Measurements from ENCODE around the gene PCDHGA12.
A peak's percentile ranks its signal among the peaks of the same experiment; 100 is the strongest.
"Not testable (repeated sequence)": the region's sequence is repeated elsewhere in the genome, so short reads cannot be mapped to it uniquely, and the experiment has no call there.

Gene PCDHGA12

DNA sequence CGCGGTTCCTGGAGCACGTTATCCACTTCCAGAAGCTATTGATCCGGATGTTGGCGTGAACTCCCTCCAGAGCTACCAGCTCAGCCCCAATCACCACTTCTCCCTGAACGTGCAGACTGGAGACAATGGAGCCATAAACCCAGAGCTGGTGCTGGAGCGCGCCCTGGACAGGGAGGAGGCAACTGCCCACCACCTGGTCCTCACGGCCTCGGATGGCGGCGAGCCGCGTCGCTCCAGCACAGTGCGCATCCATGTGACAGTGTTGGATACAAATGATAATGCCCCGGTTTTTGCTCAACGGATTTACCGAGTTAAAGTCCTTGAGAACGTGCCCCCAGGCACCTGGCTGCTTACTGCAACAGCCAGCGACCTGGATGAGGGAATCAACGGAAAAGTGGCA, 26.9 kb upstream of the PCDHGA12 start:
- DNase-seq: no peak
- in situ Hi-C loops (cut with MboI; ENCODE audit: low pct_unique_long_range_greater_than_20kb, low sequenced_read_pairs): no loop called here

DNA sequence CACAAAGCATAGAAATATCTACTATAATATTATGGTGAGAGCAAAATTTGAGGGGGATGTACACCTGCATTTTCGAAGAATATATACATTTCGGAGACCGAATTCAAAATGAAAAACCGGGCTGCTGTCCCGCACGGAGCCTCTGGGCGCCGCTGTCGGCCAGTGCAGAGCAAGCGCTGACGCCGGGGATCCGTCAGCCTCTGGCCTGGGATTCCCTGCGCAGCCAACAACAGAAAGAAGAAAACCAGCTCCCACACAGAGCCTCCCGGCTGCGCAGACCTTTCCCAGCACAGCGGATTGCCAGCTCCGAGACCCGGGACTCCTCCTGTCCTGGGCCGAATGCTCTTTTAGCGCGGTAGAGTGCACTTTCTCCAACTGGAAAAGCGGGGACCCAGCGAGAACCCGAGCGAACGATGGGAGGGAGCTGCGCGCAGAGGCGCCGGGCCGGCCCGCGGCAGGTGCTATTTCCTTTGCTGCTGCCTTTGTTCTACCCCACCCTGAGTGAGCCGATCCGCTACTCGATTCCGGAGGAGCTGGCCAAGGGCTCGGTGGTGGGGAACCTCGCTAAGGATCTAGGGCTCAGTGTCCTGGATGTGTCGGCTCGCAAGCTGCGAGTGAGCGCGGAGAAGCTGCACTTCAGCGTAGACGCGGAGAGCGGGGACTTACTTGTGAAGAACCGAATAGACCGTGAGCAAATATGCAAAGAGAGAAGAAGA, 22.4 kb upstream of the PCDHGA12 start, which contains the start of gene PCDHGB6:
TSS of gene PCDHGB6 (plus strand) at position 232 of the 716 bp plus-strand sequence. CDS start at position 414, 182 bp downstream.
- in situ Hi-C loops (cut with MboI; ENCODE audit: low pct_unique_long_range_greater_than_20kb, low sequenced_read_pairs); DNase-seq: not testable (repeated sequence)

DNA sequence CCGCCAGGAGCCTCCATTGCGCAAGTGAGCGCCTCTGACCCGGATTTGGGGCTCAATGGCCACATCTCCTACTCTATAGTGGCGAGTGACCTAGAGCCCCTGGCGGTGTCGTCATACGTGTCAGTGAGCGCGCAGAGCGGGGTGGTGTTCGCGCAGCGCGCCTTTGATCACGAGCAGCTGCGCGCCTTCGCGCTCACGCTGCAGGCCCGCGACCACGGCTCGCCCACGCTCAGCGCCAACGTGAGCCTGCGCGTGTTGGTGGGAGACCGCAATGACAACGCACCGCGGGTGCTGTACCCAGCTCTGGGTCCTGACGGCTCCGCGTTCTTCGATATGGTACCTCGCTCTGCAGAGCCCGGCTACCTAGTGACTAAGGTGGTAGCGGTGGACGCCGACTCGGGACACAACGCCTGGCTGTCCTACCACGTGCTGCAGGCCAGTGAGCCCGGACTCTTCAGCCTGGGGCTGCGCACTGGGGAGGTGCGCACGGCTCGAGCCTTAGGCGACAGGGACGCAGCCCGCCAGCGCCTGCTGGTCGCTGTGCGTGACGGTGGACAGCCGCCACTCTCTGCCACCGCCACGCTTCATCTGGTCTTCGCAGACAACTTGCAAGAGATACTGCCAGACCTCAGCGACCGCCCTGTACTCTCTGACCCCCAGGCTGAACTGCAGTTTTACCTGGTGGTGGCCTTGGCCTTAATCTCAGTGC, 20.6 kb upstream of the PCDHGA12 start:
- in situ Hi-C loops (cut with MboI; ENCODE audit: low pct_unique_long_range_greater_than_20kb, low sequenced_read_pairs): no loop called here
- DNase-seq: no peak

DNA sequence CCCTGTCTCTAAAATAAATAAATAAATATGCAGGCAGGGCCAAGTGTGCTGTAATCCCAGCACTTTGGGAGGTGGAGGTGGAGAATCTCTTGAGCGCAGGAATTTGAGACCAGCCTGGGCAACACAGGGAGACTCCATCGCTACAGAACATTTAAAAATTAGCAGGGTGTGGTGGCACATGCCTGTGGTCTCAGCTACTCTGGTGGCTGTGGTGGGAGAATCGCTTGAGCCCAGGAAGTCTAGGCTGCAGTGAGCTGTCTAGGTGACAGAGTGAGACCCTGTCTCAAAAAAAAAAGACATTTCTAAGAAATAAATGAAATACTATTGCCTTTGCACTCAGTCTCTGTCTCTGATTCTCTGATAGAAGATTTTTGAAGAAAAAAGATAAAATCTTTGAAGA, 18.7 kb upstream of the PCDHGA12 start:
- no peak for DNase-seq
- in situ Hi-C loops (cut with MboI; ENCODE audit: low pct_unique_long_range_greater_than_20kb, low sequenced_read_pairs): no loop called here

DNA sequence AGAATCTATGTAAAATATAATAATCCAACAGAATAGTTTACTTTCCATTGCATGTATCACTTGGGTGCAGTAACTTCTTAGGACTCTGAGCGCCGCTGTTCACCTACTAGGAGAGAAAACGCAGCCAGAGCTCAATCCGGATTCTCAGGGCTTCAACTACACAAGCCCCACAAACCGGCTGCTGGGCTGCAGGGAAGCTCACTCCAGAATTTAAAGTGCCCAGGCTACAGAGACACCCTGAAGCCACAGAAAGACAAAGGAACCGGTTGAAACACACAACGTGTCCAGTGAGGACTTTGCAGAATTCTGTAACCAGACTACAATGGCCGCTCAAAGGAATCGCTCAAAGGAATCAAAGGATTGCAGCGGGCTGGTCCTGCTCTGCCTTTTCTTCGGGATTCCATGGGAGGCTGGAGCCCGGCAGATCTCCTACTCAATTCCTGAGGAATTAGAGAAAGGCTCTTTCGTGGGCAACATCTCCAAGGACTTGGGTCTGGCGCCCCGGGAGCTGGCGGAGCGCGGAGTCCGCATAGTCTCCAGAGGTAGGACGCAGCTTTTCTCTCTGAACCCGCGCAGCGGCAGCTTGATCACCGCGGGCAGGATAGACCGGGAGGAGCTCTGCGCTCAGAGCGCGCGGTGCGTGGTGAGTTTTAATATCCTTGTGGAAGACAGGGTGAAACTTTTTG, 17.3 kb upstream of the PCDHGA12 start, which contains the start of gene PCDHGA10:
TSS of gene PCDHGA10 (plus strand) at position 134 of the 686 bp plus-strand sequence. CDS start at position 323, 189 bp downstream.
- peak; percentile 87 for DNase-seq
- in situ Hi-C loops (cut with MboI; ENCODE audit: low pct_unique_long_range_greater_than_20kb, low sequenced_read_pairs): no loop called here

DNA sequence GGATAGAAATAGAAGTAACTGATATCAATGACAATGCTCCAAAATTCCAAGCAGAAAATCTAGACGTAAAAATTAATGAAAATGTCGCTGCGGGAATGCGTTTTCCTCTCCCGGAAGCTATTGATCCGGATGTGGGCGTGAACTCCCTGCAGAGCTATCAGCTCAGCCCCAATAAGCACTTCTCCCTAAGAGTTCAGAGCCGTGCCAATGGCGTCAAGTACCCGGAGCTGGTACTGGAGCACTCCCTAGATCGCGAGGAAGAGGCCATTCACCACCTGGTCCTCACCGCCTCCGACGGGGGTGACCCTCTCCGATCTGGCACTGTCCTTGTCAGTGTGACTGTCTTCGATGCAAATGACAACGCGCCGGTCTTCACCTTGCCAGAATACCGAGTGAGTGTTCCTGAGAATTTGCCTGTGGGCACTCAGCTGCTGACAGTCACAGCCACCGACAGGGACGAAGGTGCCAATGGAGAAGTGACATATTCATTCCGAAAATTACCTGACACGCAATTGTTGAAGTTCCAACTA, 16.7 kb upstream of the PCDHGA12 start:
- in situ Hi-C loops (cut with MboI; ENCODE audit: low pct_unique_long_range_greater_than_20kb, low sequenced_read_pairs): no loop called here
- no peak for DNase-seq

DNA sequence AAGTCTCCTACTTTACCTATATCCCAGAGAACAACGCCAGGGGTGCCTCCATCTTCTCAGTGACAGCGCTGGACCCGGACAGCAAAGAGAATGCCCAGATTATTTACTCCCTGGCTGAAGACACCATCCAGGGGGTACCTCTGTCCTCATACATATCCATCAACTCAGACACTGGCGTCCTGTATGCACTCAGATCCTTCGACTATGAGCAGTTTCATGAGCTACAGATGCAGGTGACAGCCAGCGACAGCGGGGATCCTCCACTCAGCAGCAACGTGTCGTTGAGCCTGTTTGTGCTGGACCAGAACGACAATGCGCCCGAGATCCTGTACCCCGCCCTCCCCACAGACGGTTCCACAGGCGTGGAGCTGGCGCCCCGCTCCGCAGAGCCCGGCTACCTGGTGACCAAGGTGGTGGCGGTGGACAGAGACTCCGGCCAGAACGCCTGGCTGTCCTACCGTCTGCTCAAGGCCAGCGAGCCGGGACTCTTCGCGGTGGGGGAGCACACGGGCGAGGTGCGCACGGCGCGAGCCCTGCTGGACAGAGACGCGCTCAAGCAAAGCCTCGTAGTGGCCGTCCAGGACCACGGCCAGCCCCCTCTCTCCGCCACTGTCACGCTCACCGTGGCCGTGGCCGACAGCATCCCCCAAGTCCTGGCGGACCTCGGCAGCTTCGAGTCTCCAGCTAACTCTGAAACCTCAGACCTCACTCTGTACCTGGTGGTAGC, 15.6 kb upstream of the PCDHGA12 start:
- in situ Hi-C loops (cut with MboI; ENCODE audit: low pct_unique_long_range_greater_than_20kb, low sequenced_read_pairs); DNase-seq: not testable (repeated sequence)

DNA sequence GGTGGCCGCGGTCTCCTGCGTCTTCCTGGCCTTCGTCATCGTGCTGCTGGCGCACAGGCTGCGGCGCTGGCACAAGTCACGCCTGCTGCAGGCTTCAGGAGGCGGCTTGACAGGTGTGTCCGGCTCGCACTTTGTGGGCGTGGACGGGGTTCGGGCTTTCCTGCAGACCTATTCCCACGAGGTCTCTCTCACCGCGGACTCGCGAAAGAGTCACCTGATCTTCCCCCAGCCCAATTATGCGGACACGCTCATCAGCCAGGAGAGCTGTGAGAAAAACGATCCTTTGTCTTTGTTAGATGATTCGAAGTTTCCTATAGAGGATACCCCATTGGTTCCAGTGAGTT, 15.1 kb upstream of the PCDHGA12 start:
- in situ Hi-C loops (cut with MboI; ENCODE audit: low pct_unique_long_range_greater_than_20kb, low sequenced_read_pairs); DNase-seq: not testable (repeated sequence)

DNA sequence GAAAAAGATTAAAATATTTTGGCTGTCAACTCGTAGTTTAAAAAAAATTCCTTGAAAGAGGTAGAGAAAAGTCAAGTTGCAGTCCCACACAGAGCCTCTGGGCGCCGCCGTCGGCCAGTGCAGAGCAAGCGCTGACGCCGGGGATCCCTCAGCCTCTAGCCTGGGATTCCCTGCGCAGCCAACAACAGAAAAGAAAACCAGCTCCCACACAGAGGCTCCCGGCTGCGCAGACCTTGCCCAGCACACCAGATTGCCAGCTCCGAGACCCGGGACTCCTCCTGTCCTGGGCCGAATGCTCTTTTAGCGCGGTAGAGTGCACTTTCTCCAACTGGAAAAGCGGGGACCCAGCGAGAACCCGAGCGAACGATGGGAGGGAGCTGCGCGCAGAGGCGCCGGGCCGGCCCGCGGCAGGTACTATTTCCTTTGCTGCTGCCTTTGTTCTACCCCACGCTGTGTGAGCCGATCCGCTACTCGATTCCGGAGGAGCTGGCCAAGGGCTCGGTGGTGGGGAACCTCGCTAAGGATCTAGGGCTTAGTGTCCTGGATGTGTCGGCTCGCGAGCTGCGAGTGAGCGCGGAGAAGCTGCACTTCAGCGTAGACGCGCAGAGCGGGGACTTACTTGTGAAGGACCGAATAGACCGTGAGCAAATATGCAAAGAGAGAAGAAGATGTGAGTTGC, 12.7 kb upstream of the PCDHGA12 start, which contains the start of gene PCDHGB7:
TSS of gene PCDHGB7 (plus strand) at position 184 of the 679 bp plus-strand sequence. CDS start at position 367, 183 bp downstream.
- DNase-seq: peak; percentile 13
- in situ Hi-C loops (cut with MboI; ENCODE audit: low pct_unique_long_range_greater_than_20kb, low sequenced_read_pairs): not testable (repeated sequence)

DNA sequence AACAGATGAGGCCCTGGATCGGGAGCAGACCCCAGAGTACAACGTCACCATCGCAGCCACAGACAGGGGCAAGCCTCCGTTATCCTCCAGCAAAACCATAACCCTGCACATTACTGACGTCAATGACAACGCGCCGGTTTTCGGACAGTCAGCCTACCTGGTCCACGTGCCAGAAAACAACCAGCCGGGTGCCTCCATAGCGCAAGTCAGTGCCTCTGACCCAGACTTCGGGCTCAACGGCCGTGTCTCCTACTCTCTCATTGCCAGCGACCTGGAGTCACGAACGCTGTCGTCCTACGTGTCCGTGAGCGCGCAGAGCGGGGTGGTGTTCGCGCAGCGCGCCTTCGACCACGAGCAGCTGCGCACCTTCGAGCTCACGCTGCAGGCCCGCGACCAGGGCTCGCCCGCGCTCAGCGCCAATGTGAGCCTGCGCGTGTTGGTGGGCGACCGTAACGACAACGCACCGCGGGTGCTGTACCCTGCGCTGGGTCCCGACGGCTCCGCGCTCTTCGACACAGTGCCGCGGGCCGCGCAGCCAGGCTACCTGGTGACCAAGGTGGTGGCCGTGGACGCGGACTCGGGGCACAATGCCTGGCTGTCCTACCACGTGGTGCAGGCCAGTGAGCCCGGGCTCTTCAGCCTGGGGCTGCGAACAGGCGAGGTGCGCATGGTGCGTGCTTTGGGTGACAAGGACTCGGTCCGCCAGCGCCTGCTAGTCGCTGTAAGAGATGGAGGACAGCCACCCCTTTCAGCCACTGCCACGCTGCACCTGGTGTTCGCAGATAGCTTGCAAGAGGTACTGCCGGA, 11.0 kb upstream of the PCDHGA12 start:
- in situ Hi-C loops (cut with MboI; ENCODE audit: low pct_unique_long_range_greater_than_20kb, low sequenced_read_pairs): no loop called here
- no peak for DNase-seq

DNA sequence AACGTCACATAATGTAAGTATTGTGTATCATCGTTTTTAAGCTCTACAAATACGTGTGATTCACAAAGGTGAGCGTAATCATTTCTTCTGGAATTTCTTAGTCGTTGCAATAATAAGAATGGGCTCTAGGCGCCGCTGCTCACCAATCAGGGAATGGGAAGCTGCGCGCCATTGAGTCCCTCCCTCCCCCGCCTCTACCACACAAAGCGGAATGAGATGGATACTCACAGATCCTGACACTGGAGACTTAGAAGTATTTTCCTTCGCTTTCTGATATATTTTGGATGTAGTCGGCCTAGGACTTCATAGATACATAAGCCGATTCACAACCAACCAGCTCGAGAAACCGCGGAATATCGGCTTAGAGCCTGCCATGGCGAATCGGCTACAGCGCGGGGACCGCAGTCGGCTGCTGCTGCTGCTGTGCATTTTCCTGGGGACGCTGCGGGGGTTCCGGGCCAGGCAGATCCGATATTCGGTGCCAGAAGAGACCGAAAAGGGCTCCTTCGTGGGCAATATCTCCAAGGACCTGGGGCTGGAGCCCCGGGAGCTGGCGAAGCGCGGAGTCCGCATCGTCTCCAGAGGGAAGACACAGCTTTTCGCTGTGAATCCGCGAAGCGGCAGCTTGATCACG, 9.3 kb upstream of the PCDHGA12 start, which contains the start of gene PCDHGA11:
TSS of gene PCDHGA11 (plus strand) at position 197 of the 634 bp plus-strand sequence. CDS start at position 374, 177 bp downstream.
- in situ Hi-C loops (cut with MboI; ENCODE audit: low pct_unique_long_range_greater_than_20kb, low sequenced_read_pairs): no loop called here
- DNase-seq: peak; percentile 33

DNA sequence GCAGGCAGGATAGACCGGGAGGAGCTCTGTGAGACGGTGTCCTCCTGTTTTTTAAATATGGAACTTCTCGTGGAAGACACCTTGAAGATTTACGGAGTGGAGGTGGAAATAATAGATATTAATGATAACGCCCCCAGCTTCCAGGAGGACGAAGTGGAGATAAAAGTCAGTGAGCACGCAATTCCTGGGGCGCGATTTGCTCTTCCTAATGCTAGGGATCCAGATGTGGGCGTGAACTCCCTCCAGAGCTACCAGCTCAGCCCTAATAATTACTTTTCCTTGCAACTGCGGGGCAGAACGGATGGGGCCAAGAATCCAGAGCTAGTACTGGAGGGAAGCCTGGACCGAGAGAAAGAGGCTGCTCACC, 8.8 kb upstream of the PCDHGA12 start:
- DNase-seq: no peak
- in situ Hi-C loops (cut with MboI; ENCODE audit: low pct_unique_long_range_greater_than_20kb, low sequenced_read_pairs): no loop called here

DNA sequence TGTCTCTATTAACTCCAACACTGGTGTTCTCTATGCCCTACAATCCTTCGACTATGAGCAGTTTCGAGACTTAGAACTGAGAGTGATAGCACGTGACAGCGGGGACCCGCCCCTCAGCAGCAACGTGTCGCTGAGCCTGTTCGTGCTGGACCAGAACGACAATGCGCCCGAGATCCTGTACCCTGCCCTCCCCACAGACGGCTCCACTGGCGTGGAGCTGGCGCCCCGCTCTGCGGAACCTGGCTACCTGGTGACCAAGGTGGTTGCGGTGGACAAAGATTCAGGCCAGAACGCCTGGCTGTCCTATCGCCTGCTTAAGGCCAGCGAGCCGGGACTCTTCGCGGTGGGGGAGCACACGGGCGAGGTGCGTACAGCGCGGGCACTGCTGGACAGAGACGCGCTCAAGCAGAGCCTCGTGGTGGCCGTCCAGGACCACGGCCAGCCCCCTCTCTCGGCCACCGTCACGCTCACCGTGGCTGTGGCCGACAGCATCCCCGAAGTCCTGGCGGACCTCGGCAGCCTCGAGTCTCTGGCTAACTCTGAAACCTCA, 7.5 kb upstream of the PCDHGA12 start:
- in situ Hi-C loops (cut with MboI; ENCODE audit: low pct_unique_long_range_greater_than_20kb, low sequenced_read_pairs): no loop called here
- DNase-seq: no peak

DNA sequence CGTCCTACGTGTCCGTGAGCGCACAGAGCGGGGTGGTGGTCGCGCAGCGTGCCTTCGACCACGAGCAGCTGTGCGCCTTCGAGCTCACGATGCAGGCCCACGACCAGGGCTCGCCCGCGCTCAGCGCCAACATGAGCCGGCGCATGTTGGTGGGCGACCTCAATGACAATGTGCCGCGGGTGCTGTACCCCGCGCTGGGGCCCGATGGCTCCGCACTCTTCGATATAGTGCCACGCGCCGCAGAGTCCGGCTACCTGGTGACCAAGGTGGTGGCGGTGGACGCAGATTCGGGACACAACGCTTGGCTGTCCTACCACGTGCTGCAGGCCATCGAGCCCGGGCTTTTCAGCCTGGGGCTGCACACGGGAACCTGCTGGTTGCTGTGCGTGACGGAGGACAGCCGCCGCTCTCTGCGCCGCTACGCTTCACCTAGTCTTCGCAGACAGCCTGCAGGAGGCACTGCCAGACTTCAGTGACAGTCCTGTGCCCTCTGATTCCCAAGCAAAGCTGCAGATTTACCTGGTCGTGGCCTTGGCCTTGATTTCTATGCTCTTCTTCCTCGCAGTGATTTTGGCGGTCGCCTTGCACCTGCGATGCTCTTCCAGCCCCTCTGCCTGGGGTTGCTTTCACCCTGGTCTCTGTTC, 2.4 kb upstream of the PCDHGA12 start:
- no peak for DNase-seq
- in situ Hi-C loops (cut with MboI; ENCODE audit: low pct_unique_long_range_greater_than_20kb, low sequenced_read_pairs): no loop called here

DNA sequence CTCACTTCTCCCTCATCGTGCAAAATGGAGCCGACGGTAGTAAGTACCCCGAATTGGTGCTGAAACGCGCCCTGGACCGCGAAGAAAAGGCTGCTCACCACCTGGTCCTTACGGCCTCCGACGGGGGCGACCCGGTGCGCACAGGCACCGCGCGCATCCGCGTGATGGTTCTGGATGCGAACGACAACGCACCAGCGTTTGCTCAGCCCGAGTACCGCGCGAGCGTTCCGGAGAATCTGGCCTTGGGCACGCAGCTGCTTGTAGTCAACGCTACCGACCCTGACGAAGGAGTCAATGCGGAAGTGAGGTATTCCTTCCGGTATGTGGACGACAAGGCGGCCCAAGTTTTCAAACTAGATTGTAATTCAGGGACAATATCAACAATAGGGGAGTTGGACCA, 979 bp downstream of the PCDHGA12 start:
- in situ Hi-C loops (cut with MboI; ENCODE audit: low pct_unique_long_range_greater_than_20kb, low sequenced_read_pairs): no loop called here
- no peak for DNase-seq

DNA sequence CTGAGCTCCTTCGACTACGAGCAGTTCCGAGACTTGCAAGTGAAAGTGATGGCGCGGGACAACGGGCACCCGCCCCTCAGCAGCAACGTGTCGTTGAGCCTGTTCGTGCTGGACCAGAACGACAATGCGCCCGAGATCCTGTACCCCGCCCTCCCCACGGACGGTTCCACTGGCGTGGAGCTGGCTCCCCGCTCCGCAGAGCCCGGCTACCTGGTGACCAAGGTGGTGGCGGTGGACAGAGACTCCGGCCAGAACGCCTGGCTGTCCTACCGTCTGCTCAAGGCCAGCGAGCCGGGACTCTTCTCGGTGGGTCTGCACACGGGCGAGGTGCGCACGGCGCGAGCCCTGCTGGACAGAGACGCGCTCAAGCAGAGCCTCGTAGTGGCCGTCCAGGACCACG, 2.0 kb downstream of the PCDHGA12 start:
- DNase-seq; in situ Hi-C loops (cut with MboI; ENCODE audit: low pct_unique_long_range_greater_than_20kb, low sequenced_read_pairs): not testable (repeated sequence)
